ENCODE data around the gene GJA5.

GJA5 gene

GRCh38 chr1:147760481-147761260 is at the start of gene GJA5:
GJA5 (minus strand) TSS chr1:147760602; CDS start chr1:147759238, 1,364 bp downstream.
- no peak for DNase-seq

DNA sequence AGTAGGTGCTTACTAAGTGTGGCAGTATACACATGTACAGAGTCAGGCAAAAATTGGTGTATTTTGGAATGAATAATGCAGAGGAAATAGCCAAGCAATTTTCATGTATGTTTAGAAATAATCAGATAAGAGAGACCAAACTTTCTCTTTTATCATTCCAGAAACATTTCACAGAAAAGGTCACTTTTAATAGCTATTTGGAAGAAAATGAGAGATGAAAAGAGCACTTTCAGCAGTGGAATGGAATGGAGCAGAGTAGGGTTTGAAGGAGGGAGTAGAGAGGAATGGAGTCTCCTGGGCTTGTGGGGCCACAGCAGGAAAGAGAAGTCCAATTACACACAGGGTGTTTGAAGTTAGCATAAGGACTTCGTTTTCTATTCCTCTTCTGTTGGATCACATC is 48.8 kb upstream of the GJA5 start:
- no peak for DNase-seq

DNA sequence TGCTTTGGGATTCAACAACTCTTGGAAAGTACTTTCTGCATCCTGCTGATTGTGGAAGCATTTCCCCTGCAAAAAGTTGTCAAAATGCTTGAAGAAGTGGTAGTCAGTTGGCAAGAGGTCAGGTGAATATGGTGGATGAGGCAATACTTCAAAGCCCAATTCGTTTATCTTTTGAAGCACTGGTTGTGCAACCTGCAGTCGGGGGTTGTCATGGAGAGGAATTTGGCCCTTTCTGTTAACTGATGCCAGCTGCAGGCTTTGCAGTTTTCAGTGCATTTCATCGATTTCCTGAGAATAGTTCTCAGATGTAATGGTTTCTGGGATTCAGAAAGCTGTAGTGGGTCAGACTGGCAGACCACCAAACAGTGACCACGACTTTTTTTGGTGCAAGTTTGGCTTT is 47.6 kb upstream of the GJA5 start:
- DNase-seq = no peak

- DNase-seq = no peak
These were observed 47.0 kb upstream of the GJA5 start for GRCh38 chr1:147807405-147807804.

DNA sequence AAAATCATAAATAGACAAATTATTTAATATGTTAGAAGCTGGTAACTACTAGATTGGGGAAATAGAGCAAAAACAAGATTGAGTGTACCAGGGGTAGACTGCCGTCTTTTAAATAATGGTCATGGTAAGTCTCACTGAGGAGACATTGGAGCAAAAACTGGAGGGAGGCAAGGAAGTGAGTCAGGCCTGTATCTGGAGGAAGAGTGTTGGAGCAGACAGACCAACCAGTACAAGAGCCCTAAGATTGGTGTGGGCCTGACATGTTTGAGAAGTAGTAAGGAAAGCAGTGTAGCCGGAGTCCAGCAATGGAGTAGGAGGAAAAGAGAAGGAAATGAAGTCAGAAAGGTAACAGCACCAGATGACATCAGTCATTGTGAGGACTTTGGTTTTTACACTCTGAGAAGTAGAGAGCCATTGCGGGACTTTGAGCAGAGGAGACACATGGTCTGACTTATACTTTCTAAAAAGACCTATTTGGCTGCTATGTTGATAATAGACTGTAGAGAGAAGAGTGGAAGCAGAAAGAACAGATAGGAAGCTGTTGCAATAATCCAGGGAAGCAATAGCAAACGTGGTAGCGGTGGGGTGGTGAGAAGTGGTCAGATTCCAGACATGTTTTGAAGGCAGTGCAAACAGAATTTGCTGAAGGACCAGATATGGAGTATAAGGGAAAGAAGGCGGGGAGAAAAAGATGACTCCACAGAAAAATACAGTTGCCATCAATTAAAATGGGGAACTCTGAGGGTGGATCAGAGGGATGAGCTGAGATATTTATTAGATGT is 44.7 kb upstream of the GJA5 start:
- DNase-seq = no peak

DNA sequence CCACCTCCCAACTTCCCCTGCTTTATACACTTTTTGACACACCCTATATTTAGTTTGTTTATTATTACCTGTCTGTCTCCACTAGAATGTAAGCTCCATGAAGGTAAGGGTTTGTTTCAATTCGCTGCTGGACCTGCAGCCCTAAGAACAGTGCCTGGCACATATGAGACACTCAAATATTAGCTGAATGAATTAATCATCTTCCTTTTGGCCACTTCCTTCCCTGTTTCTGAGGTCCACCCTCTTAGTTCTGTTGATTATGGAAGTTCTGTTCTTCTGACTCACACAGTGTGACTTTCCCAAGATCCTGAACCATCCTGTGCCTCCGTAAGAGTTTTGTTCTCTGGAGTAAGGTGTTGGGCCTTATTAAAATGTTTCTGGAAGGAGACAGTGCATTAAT is 40.4 kb upstream of the GJA5 start:
- no peak for DNase-seq

DNA sequence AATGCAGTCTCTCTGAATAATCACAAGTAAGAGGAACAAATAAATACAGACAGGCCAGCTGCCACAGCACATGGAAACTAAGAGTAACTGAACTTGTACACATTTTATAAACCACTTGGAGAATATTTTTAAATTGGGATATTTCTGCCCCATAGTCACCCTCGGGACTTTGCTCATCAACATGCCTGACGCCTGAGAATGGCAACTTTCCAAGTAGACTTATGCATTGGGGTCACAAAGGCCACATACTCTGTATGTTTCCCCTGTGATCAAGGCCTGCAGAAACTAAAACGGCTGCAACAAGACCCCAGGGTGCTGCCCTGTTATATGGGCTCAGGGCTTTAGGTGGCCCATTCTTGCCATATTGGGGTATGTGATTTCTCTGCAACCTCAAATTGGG is 38.3 kb upstream of the GJA5 start:
- DNase-seq = no peak

- DNase-seq = no peak
These were observed 34.2 kb upstream of the GJA5 start for GRCh38 chr1:147794570-147794969.

DNA sequence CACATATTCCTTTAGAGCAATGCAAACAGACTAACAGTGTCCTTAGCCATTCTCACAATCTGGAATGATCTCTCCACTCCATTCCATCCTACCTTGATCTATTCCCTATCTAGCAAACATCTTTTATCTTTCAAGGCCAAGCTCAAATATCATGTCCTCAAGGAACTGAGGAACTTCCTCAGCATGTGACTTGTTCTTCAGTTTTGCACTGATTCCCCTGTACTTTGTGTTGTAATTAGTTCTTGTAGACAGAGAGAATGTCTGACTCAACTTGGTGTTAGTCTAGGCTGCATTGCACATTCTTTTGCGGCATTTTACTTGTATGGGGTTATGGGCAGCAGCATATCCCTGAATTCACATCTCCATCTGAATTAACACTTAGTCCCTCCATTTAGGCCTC is 31.5 kb upstream of the GJA5 start:
- no peak for DNase-seq

DNA sequence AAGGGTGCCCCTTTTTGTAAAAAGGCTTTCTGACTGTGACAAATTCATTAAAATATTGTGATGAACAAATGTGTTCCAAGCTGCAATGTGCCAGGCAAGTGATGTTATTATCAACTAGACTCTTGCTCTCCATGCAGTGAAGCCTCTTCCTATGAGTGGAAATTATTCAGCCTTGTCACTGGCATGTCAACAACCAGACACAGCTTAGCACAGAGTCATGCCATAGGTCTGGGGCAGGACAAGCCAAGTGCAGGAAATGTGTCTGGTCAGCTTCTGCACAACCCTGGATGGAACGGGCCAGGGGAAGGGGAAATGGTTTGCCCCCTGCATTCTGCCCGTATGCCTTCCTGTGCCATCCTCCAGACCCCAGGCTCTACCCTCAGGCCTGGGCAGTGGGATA is 27.4 kb upstream of the GJA5 start:
- DNase-seq = no peak

DNA sequence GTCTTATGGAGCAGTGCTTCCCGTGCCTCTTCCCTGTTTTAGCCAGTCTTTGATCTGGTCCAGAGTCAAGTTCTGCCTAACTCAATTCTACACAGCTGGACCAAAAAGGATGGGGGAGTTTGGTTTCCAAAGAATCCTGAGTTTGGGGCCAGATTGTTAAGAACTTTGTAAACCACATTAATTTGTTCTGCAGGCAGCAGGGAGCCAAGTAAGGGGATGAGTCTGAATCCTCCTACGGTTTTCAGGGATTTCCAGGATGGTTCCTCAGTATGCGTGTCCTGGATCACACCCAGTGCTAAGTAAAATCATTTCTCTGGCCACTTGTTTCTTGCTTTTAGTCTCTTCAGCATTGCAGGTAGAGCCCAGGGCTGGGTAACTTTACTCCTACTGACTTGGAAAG is 26.1 kb upstream of the GJA5 start:
- no peak for DNase-seq

GRCh38 chr1:147785794-147786506 is 25.5 kb upstream of the GJA5 start:
- no peak for DNase-seq

GRCh38 chr1:147784941-147785340 is 24.5 kb upstream of the GJA5 start:
- DNase-seq = no peak

- DNase-seq = no peak
These were observed 20.7 kb upstream of the GJA5 start for GRCh38 chr1:147781056-147781471.

- DNase-seq = no peak
These were observed 17.3 kb upstream of the GJA5 start for GRCh38 chr1:147777694-147778093.

DNA sequence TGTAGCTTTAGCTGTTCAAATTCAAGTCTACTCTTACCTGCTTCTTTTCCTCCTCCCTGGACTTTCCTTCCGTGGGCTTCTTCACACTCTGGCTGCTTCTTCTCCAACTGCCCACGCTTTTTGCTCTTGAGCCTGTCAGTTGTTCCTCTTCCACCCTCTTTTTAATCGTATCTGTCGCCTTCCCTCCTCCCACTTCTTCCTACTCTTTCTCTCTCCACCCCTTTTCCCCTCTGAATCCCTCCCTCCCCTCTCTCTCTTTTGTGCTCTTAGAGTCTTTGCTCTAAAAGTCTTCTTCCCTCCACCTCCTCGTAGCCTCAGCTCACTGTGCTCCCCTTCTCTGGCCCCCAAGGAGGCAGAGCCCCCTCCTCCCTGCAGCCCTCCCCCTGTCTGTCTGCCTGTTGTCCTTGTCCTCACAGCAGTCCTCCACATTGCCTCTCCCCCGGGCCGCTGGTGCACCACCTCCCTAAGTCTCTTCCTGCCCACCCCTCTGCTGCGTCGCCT is 12.9 kb upstream of the GJA5 start:
- no peak for DNase-seq

DNA sequence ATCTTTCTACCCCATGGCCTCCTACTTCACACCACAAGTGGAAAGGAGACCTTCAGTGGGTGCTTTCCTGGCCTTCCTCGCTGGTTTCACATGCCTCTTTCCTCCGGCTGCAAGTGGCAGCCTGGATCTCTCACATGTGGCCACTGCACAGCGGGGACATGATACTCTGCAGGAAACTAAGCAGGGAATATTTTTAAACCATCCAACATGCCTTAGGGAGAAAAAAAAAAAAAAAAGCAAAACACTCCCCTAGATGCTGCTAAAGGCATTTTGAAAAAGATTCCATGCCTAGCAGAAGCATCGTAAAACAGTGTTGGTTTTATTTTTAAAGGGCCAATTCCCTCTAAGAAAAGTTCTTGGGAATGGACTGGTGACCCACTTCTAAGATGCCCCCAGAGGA is 12.2 kb upstream of the GJA5 start:
- DNase-seq = no peak

DNA sequence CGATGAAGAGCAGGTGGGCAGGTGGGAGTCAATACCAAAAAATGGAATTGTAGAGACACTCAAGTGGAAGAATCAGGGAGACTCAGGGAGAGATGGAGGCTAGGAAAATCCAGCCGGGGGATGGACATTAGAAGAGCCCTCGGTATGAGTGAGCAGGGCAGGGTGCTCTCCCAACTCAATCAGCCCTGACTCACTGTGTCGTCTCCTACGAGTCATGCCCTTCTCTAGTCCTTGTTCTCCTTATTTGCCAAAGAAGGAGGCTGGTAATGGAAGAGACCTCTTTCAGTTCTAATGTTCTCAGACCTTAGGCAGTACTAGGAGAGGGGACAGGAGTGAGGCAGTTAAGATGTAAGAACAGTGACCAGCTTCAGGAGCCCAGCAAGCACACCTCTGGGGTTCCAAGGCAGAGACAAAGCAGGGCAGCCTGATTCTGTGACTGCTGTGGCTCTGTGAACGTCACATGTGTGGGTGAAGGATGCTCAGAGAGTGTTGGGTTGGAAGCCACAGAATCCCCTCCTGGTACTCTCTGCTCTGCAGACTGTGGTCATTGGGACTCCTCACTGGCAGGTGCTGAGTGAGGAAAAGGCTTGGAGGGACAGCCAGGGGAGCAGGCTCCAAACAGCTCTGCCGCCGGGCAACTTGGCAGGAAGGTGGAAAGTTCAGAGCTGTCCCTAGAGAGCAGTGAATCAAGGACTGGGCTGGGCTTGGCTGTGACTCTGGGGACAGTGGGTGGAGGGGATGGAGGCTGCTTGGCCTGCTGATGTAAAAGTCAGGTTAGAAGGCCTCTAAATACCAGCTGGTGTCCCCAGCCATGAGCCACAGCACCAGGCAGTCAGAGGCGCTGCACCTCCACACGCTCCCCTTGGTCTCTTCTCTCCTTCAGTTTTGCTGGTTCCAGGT is 11.1 kb upstream of the GJA5 start:
- no peak for DNase-seq

GRCh38 chr1:147769106-147769505 is 8.7 kb upstream of the GJA5 start:
- DNase-seq = no peak

DNA sequence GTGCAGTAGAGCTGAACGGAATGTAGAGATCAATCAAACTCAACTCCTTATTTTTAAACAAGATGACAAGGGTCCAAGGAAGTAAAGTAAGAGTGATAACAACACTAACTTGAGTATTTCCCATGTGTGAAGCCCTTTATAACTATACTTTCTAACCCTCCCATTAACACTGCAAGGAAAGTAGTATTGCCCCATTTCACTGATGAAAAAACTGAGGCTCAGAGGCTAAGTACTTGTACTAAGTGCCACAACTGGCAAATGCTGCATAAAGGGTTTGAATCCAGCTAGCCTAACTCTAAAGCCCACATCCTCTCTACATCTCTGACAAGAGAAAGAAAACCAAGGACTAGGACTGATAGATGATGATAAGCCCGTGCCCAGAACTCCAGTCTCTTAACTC is 8.2 kb upstream of the GJA5 start:
- DNase-seq = no peak

DNA sequence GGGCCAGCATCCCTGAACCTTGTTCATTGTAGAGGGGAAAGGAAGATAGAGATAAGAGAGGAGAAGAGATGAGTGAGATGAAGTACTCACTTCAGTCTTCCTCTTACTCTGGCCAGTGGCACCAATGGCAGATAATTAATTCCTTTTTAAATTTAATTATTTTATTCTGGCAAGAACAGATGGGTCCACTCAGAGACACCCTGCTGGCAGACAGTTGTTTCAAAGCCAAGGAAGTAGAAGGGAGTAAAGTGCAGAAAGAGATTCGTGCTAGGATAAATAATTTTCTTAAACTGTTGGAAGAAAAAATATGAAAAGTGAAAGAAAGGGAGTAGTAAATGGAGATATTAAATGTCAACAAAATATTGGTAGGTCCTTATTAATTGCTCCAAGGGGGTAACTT is 7.7 kb upstream of the GJA5 start:
- DNase-seq = no peak

- no peak for DNase-seq
These were observed 2.0 kb upstream of the GJA5 start for GRCh38 chr1:147762233-147763024.

Measured in NCI-H2227 treated with DMSO at 0.1 percent for 48 hours (cell line).